PC-3 (cell line): ENCODE measurements around the gene PRKAR1B. TPM values are rescaled to one million over a fixed set of nuclear protein-coding genes. Genes with fewer than 3 reads are reported as not detected.

Experiments used
- ATAC-seq: fragments of 200-7000 bp; cut with Tn5 transposase; 2 replicates; pipeline ENCODE4 v1.9.1; 2020; ENCODE audit warnings: mild to moderate bottlenecking, moderate library complexity
- BruUV-seq: library from RNA; stranded (reverse); fragments of 400-500 nt; replicated peaks from 2 replicates; lab custom pipeline; 2021; lab: Mats Ljungman, UMichigan
- CTCF ChIA-PET: fragments of 300-600 bp; sonication (Branson Sonifier 250); formaldehyde crosslinking; loops from one replicate; lab custom pipeline; 2022; ENCODE audit warnings: antibody characterized with exemption; lab: Charles Lee
- POLR2A ChIA-PET: fragments of 300-600 bp; sonication (Branson Sonifier 250); formaldehyde crosslinking; loops from one replicate; lab custom pipeline; 2022; ENCODE audit warnings: antibody characterized with exemption; ENCODE audit not compliant: unreplicated experiment; lab: Charles Lee
- DNase-seq: peaks from one replicate; pipeline ENCODE4 v3.0.0-alpha.2; 2015
- H2AFZ ChIP-seq: fragments of 300-600 bp; sonication (generic); 2 replicates; pipeline ENCODE4 v1.6.0; 2016; ENCODE audit warnings: antibody characterized with exemption, low read length
- H3F3A ChIP-seq: fragments of 300-600 bp; sonication (generic); one replicate; pipeline ENCODE4 v1.6.0; 2017; ENCODE audit warnings: antibody characterized with exemption, low read length, control low read depth, mild to moderate bottlenecking; ENCODE audit not compliant: unreplicated experiment
- H3K27ac ChIP-seq: fragments of 300-600 bp; sonication (generic); 2 replicates; pipeline ENCODE4 v1.5.1; 2016; ENCODE audit warnings: mild to moderate bottlenecking, low read length
- H3K27me3 ChIP-seq: fragments of 300-600 bp; sonication (generic); 2 replicates; pipeline ENCODE4 v1.6.1; 2016; ENCODE audit warnings: low read length, mixed read lengths
- H3K36me3 ChIP-seq: fragments of 300-600 bp; sonication (generic); 2 replicates; pipeline ENCODE4 v1.6.1; 2016; ENCODE audit warnings: low read depth, mixed run types, low read length, mixed read lengths
- H3K4me1 ChIP-seq: fragments of 300-600 bp; sonication (generic); 2 replicates; pipeline ENCODE4 v1.5.1; 2016; ENCODE audit warnings: low read length; ENCODE audit not compliant: insufficient read depth
- H3K4me2 ChIP-seq: fragments of 300-600 bp; sonication (generic); 2 replicates; pipeline ENCODE4 v1.6.0; 2016; ENCODE audit warnings: low read length
- H3K4me3 ChIP-seq: fragments of 300-600 bp; sonication (generic); 2 replicates; pipeline ENCODE4 v1.5.1; 2016; ENCODE audit warnings: mild to moderate bottlenecking, low read length, mixed read lengths
- H3K79me2 ChIP-seq: fragments of 300-600 bp; sonication (generic); 2 replicates; pipeline ENCODE4 v1.6.1; 2017; ENCODE audit warnings: low read length, mixed read lengths
- H3K9ac ChIP-seq: fragments of 300-600 bp; sonication (generic); 2 replicates; pipeline ENCODE4 v1.6.0; 2016; ENCODE audit warnings: mild to moderate bottlenecking, low read length
- H3K9me2 ChIP-seq: fragments of 300-600 bp; sonication (generic); replicated peaks from 2 replicates; pipeline ENCODE4 v1.6.1; 2016; ENCODE audit warnings: mixed run types, low read length, mixed read lengths
- H3K9me3 ChIP-seq: fragments of 300-600 bp; sonication (generic); 2 replicates; pipeline ENCODE4 v1.6.1; 2016; ENCODE audit warnings: low read length, mixed read lengths
- H4K20me1 ChIP-seq: fragments of 300-600 bp; sonication (generic); 2 replicates; pipeline ENCODE4 v1.6.1; 2016; ENCODE audit warnings: low read length, mixed read lengths
- EZH2 ChIP-seq: fragments of 300-600 bp; sonication (generic); IDR thresholded peaks from one replicate; pipeline ENCODE4 v1.6.1; 2017; ENCODE audit warnings: antibody characterized with exemption, mild to moderate bottlenecking, low read length; ENCODE audit not compliant: unreplicated experiment
- EZH2phosphoT487 ChIP-seq: fragments of 300-600 bp; sonication (generic); IDR thresholded peaks from 2 replicates; pipeline ENCODE4 v1.6.1; 2018; ENCODE audit warnings: mild to moderate bottlenecking, antibody characterized with exemption, low read length, borderline replicate concordance
- intact Hi-C: fragments of 100-400 bp; cut with micrococcal nuclease; formaldehyde crosslinking; loops from 2 replicates; pipeline ENCODE4 v1.9.0; 2023
- total RNA-seq: library from RNA; depleted of rRNA; stranded (reverse); fragments of >200 nt; gene quantifications from 2 replicates; pipeline ENCODE4 v1.2.3, GENCODE V29; 2014
- TF ChIP-seq, protein P1 (sequence below): fragments of 300-600 bp; sonication (generic); conservative IDR thresholded peaks from 2 replicates; pipeline ENCODE4 v1.5.1; 2017; ENCODE audit warnings: antibody characterized with exemption, low read depth, mild to moderate bottlenecking, low read length

Gene PRKAR1B
- total RNA-seq, 1 experiment from 2014 or later = 15.6 TPM

DNA sequence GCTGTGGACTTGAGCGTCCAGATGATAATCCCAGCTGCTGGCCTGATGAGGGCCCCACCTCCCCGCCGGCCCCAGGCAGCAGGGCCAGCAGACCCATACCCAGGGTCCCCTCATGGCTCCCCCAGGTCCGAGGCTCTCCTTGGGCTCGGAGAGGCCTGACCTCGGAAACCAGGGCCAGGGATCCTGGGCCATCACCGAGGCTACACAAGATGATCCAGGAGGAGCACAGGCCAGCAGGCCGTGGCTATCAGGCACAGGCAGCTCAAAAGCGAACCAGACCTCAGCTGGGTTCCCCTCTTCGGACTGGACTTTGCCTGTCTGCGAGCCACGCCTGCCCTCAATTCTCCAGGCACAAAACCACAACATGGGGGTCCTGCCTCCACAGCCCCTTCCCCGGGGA, 224.8 kb downstream of the PRKAR1B start:
- no peaks in the 10 kb centered on the region for H3K9me2 ChIP-seq
- H2AFZ ChIP-seq = no peak overlapping the region
- CTCF ChIA-PET = no interaction called here
- H3K36me3 ChIP-seq = no peaks in the 10 kb centered on the region; the same call in 1 of the 2 replicates
- no peak for ATAC-seq
- intact Hi-C loops = no loop called here
- no peaks in the 10 kb centered on the region for H3K79me2 ChIP-seq
- no peak for DNase-seq
- POLR2A ChIA-PET = interaction anchor here (0.7 kb wide), 1 partner anchor 240 kb away, joined by 4 read pairs; no protein-coding TSS in a partner anchor
- no peak overlapping the region for H3K4me2 ChIP-seq
- no peaks in the 10 kb centered on the region for H3F3A ChIP-seq
- no peaks in the 10 kb centered on the region for H3K27me3 ChIP-seq
- H3K9ac ChIP-seq = no peak overlapping the region
- no peaks in the 10 kb centered on the region for H4K20me1 ChIP-seq
- H3K9me3 ChIP-seq = no peaks in the 10 kb centered on the region
- H3K4me1 ChIP-seq = no peaks in the 10 kb centered on the region
- TF ChIP-seq, protein P1, sequence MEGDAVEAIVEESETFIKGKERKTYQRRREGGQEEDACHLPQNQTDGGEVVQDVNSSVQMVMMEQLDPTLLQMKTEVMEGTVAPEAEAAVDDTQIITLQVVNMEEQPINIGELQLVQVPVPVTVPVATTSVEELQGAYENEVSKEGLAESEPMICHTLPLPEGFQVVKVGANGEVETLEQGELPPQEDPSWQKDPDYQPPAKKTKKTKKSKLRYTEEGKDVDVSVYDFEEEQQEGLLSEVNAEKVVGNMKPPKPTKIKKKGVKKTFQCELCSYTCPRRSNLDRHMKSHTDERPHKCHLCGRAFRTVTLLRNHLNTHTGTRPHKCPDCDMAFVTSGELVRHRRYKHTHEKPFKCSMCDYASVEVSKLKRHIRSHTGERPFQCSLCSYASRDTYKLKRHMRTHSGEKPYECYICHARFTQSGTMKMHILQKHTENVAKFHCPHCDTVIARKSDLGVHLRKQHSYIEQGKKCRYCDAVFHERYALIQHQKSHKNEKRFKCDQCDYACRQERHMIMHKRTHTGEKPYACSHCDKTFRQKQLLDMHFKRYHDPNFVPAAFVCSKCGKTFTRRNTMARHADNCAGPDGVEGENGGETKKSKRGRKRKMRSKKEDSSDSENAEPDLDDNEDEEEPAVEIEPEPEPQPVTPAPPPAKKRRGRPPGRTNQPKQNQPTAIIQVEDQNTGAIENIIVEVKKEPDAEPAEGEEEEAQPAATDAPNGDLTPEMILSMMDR = no peak
- TF ChIP-seq EZH2phosphoT487 (no peak), EZH2 (no peak)
- H3K4me3 ChIP-seq = no peak overlapping the region
- no TSS peak for BruUV-seq
- no peak overlapping the region for H3K27ac ChIP-seq

DNA sequence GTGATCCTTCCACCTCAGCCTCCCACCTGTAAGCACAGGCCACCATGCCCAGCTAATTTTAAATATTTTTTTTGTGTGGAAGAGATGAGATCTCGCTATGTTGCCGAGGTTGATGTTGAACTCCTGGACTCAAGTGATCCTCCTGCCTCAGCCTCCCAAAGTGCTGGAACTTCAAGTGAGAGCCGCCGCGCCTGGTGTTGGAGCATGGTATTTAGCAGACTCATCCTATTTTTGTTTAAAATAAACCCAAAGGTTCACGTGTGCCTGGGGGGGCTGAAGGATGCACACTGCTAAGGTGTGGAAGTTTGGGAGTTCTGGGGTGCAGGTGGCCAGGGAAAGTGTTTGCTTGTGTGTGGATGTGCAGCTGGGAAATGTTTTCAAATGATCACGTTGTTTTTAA, 225.6 kb downstream of the PRKAR1B start:
- H3K9me2 ChIP-seq = no peaks in the 10 kb centered on the region
- no peak overlapping the region for H2AFZ ChIP-seq
- no peak for TF ChIP-seq EZH2phosphoT487
- TF ChIP-seq, protein P1 = no peak
- no peak for TF ChIP-seq EZH2
- POLR2A ChIA-PET = no interaction called here
- H3K4me3 ChIP-seq = no peak overlapping the region
- ATAC-seq (no peak), DNase-seq (no peak)
- no peaks in the 10 kb centered on the region for H3F3A ChIP-seq
- intact Hi-C loops = no loop called here
- H3K36me3 ChIP-seq = no peaks in the 10 kb centered on the region; the same call in 1 of the 2 replicates
- no peaks in the 10 kb centered on the region for H3K4me1 ChIP-seq
- CTCF ChIA-PET = no interaction called here
- H4K20me1 ChIP-seq = no peaks in the 10 kb centered on the region
- H3K27ac ChIP-seq = no peak overlapping the region
- H3K79me2 ChIP-seq = no peaks in the 10 kb centered on the region
- no TSS peak for BruUV-seq
- no peaks in the 10 kb centered on the region for H3K27me3 ChIP-seq
- H3K4me2 ChIP-seq = no peak overlapping the region
- H3K9me3 ChIP-seq = no peaks in the 10 kb centered on the region
- no peak overlapping the region for H3K9ac ChIP-seq

DNA sequence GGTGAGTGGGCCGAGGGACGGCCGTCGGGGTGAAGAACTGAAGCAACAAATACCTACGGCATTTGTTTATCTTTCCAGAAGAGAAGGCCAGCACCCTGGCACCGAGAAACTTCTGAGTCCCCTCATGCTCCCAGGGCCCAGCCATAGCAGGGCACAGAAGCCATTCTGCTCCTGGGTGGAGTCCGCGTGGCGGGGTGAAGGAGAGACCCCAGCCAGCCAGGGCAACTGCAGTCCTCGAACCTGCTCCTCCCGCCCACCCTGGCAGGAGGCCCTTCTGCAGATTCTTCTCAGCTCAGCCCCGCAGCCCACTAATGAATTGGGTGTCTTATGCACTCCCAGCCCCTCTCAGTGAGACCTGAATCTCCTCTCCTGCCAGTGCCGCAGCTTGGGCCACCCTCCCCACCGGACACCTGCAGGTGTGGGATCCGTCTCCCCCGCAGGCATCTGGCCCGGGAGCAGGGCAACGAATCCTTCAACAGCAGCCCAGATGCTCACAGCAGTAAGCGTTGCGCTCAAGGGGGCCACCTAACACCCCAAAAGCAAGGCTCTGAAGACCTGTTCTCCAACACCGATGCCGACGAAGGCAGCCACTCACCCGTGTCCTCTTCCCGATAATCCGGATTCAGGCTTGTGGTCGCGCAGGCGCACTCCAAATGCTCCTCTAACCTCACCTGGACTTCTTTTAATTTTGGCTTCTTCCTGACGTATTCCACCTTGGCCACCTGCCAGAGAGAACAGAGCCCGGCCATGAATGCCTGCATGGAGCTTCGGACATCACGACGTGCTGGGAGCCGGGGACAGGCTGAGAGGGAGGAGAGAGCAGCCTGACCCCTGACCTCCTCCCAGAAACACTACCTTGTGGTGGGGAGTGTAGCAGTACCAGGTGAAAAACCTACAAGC, 226.3 kb downstream of the PRKAR1B start:
- intact Hi-C loops = no loop called here
- BruUV-seq = no TSS peak
- POLR2A ChIA-PET = no interaction called here

More for the DNA sequence above, 226.3 kb downstream of the PRKAR1B start:
- H3K27me3 ChIP-seq = no peaks in the 10 kb centered on the region
- no peak overlapping the region for H3K4me3 ChIP-seq
- no peak overlapping the region for H3K27ac ChIP-seq
- H3K9me2 ChIP-seq = no peaks in the 10 kb centered on the region
- no peak overlapping the region for H3K9ac ChIP-seq
- no peak overlapping the region for H3K4me2 ChIP-seq
- no peaks in the 10 kb centered on the region; the same call in 1 of the 2 replicates for H3K36me3 ChIP-seq
- no peaks in the 10 kb centered on the region for H3K79me2 ChIP-seq
- H2AFZ ChIP-seq = no peak overlapping the region
- no peak for DNase-seq
- TF ChIP-seq, protein P1 = no peak
- TF ChIP-seq EZH2phosphoT487 (no peak), EZH2 (no peak)
- H3F3A ChIP-seq = no peaks in the 10 kb centered on the region
- H4K20me1 ChIP-seq = no peaks in the 10 kb centered on the region
- ATAC-seq = no peak
- CTCF ChIA-PET = no interaction called here
- no peaks in the 10 kb centered on the region for H3K4me1 ChIP-seq
- H3K9me3 ChIP-seq = no peaks in the 10 kb centered on the region
